Activated gamma-delta T cell treated with anti-CD3 and anti-CD28 coated beads, Interleukin-2, amount 50 U/mL, for 16 hours (primary cell): Measurements from ENCODE around the gene TLE2.
"Not testable (repeated sequence)": the region's sequence is repeated elsewhere in the genome, so short reads cannot be mapped to it uniquely, and the experiment has no call there.

Source experiments
- DNase-seq: peaks from one replicate; pipeline ENCODE4 v3.0.0-alpha.2; 2020; ENCODE audit warnings: low read depth

The TLE2 gene

DNA sequence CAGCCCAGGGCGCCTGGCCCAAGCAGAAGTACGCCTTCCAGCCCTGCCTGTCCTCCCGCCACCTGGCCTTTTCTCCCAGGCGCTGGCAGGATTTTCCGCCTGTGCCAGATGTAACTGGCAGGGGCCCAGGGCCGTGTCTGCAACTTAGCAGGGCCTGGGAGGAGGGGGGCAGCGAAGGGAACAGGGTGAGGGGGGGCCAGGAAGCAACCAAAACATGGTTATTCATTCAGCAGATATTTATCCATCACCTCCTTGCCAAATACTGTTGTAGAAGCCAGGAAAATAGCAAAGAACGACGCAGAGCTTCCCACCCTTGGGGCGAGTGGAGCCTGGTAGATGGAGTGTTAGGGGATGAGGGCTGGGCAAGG lies 46.1 kb downstream of the TLE2 start:
- DNase-seq = no peak

DNA sequence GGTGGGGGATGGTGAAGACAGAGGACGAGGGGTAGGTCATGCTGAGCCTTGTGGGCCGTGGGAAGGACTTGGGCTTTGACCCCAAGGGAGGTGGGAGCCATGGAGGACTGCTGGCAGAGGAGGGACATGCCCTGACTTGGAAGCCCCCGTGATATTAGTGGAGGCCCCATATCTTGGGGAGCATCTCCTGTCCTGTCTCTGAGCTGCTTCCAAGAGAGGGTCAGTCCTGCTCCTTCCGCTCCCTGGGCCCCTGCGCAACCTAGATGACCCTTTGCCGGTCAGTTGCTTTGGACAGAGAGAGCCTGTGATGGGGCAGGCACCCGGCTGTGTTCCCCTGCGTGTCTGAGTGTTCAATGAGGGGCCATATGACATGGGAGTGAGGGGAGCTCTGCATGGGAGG lies 46.5 kb downstream of the TLE2 start:
- DNase-seq = no peak

DNA sequence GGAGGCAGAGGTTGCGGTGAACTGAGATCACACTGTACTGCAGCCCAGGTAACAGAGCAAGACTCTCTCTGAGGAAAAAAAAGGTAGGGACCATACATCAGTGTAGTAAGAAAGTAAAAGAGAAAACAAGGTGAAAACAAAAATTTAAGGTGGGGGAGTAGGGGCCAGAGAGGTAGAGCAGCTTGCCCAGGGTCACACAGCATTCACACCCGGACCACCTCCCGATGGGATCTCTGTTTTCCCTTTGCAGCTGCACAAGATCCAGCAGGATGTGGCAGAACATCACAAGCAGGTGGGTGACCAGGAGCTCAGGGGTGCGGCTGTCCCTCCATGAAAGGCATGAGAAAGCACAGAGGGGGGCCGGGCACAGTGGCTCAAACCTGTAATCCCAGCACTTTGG lies 47.2 kb downstream of the TLE2 start:
- no peak for DNase-seq

DNA sequence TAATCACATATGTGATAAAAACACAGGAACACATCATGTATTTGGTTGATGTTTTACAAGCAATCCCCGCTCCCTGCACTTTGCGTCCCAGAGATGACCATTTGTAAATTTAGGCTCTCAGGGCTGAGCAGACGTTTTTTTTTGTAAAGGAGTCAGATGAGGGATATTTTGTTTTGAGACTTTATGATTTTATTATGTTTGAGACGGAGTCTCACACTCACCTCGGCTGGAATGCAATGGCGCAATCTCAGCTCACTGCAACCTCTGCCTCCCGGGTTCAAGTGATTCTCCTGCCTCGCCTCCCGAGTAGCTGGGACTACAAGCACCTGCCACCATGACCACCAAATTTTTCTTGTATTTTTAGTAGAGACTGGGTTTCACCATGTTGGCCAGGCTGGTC lies 50.3 kb downstream of the TLE2 start:
- no peak for DNase-seq

DNA sequence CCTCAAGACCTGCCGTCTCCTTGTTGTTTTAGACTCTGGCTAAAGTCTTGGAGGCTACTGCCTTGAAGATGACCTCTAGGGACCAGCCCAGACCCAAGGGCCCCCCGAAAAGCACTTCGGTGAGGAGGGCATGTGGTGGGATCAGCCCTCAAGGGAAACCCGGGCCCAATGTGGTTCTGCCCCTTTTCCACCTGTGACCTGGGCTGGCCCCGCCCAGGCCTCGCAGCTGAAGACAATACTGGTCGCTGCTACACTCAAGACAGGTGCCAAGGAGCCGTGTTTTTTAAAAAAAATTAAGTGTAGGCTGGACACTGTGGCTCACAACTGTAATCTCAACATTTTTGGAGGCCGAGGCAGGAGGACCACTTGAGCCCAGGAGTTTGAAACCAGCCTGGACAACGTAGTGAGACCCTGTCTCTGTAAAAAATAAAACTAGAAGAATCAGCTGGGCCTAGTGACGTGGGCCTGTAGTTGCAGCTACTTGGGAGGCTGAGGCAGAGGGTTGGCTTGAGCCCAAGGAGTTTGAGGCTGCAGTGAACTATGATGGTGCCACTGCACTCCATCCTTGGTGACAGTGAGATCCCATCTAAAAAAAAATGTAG lies 50.8 kb downstream of the TLE2 start:
- no peak for DNase-seq

DNA sequence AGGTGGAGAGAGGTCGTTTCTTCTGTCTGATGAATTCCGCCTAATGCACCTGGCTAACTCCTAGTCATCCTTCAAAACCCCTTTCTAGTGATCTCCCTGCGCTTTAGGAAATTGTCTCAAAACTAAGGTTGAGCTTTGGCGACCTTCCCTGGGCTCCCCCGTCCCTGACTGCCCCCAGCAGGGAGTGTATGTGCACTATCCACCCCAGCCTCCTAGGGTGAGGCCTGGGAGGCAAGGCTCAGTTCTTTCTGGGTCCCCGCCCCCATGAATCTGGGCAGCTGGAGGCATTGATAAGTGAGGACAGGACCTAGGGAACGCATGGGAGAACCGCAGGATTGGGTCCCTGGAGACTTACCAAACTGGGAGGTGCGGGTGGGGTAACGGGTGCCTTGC lies 51.3 kb downstream of the TLE2 start:
- DNase-seq = no peak

DNA sequence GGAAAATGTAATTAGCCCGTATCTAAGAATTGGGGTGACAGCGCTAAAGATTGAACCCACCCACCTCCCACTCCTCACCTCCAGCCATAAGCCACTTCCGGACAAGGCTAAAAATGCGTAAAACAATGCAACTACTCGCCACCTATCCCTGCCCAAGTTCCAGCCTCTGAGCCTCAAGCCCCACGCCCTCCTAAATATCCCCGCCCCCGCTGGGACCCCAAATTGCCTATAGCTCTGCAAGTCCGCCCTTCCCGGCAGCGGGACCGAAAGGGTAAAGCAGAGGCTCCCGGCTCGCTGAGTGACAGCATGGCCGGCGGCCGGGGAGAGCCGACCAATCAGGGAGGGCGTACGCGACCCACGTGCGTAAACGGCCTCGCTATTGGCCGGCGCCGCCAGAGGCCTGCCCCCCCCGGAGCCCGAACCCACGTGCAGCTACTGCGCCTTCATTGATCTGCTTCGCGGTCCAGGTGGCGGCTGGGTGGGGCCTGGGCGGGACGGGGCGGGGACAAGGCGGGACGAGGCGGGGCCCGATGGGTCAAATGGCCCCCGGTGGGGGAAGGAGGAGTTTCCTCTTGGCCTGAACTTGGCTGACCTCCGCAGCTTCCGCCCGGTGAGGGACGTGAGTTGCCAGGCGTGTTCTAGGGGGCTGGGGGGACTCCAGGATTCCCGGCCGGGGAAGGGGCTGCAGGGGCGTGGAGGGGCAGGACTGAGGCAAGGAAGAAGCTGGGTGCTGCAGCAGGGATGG lies 51.9 kb downstream of the TLE2 start, which contains the start of gene TLE6:
Gene TLE6, plus strand, starts transcription at position 564 of the 745 bp plus-strand sequence. CDS start 670 bp downstream, outside the sequence.
- DNase-seq = peak; percentile 87

DNA sequence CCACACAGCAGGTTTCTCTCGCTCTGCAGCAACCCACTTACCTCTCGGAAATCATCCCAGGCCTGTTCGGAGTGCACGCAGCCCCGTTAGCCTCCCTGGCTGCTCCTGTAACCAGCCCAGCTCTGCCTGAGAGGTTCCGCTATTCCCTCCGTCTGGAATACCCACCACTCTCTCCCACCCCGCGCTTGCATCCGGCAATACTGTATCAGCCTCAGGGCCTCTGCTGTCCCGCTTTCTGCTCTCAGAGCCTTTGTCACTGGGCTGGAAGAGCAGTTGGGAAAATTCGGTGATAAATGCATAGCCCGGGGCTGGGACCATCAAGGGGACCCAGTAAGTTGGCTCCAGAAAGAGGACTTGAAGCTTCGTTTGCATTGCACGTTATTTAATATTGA lies 52.5 kb downstream of the TLE2 start:
- no peak for DNase-seq

DNA sequence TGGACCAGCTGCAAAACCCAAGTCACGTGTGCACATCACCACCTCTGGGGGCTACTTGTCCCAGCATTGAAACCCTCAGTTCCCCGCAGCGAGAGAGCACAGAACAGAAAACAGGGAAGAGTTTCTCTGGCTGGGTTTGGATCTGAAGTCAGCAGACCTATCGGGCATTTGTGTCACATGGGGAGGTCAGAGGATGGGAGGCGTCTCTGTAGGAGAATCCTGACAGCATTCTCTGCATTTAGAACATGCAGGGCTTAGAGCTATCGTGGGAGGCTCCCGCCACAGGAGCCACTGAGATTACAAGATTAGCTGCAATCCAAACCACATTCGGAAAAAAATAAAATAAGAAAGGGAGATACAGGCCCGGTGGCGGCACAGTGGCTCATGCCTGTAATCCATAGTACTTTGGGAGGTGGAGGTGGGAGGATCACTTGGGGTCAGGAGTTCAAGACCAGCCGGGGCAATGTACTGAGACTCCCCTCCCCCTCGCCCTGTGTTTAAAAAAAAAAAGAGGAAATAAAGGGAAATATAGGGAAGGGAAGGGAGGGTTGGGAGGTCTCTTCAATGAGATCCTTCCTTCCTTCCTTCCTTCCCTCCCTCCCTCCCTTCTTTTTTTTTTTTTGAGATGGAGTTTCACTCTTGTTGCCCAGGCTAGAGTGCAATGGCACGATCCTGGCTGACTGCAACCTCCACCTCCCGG lies 54.6 kb downstream of the TLE2 start:
- DNase-seq = no peak

DNA sequence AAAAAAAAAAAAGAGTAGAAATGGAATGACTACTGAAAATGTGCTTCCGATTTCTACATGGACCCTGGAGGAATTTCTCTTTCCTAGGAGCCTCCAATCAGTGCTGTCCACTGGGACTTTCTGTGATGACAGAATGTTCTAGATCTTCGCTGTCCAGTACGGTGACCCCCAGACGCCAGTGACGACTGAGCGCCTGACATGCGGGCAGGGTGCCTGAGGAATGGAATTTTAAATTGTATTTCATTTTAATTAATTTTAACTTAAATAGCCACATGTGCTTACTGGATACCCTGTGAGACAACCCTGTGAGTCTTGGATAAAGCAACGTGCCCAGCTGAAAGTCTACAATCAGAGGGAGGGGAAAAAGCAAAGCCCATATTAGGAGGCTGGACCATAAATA lies 55.9 kb downstream of the TLE2 start:
- no peak for DNase-seq

DNA sequence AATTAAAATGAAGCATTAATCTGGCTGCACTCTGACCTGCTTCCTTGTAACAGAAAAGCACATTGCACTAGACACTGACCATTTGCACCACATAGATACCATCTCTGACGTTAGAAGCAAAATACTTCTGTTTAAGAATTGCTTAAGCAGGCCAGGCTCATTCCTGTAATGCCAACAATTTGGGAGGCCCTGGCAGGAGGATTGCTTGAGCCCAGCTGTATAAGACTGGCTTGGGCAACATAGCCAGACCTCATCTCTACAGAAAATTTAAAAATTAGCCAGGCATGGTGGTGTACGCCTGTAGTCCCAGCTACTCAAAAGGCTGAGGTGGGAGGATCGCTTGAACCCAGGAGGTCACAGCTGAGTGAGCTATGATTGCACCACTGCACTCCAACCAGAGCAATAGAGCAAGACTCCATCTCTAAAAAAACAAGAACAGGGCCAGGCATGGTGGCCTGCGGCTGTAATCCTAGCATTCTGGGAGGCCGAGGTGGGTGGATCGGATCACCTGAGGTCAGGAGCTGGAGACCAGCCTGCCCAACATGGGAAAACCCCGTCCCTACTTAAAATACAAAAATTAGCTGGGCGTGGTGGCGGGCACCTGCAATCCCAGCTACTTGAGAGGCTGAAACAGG lies 58.8 kb downstream of the TLE2 start:
- no peak for DNase-seq

DNA sequence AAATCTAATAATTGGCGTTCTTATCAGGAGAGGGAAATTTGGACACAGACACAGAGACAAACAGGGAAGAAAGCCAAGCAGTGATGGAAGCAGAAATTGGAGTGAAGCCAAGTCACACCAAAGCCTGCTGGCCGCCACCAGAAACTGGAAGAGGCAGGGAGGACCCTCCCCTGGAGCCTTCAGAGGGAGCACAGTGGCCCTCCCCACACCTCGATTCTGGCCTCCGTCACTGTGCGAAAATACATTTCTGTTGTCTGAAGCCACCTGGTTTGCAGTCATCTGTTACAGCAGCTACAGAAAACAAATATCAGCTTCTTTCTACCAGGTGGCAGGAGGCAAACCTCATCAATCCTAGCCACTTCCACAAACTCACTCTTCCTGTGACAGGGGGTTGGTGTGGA lies 60.0 kb downstream of the TLE2 start:
- no peak for DNase-seq

DNA sequence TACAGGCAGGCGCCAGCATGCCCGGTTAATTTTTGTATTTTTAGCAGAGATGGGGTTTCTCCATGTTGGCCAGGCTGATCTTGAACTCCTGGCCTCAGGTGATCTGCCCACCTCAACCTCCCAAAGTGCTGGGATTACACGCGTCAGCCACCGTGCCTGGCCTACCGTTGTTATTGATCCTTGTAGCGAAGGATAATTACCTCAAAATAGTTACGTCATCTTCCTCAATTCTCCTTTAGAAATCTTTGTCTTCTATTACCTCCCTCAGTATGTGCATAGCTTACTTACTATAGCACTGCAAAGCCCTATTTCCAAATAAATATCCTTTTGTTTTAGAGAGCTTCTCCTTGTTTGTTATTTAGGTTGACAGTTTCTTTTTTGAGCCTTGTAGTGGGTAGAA lies 61.1 kb downstream of the TLE2 start:
- DNase-seq = no peak

DNA sequence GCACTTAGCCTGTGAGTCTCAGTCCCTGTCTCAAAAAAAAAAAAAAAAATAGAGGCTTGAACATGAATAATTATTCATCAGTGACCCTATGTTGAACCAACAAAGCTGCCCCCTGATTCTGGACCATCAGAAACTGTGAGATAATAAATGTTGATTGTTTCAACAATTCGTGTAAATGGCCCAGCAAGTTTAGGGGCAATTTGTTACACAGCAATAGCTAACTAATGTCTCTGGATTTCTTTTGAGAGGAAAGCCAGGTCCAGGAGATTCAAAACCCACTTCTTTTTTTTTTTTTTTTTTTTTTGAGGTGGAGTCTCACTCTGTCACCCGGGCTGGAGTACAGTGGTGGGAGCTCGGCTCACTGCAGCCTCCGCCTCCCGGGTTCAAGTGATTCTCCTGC lies 64.2 kb downstream of the TLE2 start:
- no peak for DNase-seq

DNA sequence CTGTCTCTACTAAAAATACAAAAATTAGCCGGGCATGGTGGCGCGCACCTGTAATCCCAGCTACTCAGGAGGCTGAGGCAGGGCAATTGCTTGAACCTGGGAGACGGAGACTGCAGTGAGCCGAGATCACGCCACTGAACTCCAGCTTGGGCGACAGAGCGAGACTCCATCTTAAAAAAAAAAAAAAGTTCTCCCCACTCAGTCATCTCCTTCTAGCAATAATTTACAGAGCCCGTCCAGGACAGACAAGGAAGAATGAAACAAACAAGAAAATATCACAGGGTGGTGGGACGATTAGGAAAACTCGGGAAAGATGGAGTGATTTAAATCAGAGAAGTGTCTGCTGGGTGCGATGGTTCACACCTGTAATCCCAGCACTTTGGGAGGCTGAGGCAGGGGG lies 65.4 kb downstream of the TLE2 start:
- DNase-seq = not testable (repeated sequence)

DNA sequence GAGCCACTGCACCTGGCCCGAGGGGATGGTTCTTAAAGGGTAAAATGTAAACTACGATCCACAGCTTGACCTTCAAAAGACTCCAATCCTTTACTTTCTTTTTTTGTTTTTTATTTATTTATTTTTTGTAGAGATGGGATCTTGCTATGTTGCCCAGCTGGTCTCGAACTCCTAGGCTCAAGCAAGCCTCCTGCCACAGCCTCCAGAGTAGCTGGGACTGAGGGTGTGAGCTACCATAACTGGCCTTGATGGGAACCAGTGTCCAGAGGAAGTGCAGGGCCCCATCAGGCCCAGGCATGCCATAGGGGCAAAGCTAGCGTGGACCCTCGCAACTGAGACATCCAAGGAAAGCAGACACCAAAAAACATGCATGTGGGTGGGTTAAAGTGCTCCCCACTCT lies 66.0 kb downstream of the TLE2 start:
- no peak for DNase-seq

DNA sequence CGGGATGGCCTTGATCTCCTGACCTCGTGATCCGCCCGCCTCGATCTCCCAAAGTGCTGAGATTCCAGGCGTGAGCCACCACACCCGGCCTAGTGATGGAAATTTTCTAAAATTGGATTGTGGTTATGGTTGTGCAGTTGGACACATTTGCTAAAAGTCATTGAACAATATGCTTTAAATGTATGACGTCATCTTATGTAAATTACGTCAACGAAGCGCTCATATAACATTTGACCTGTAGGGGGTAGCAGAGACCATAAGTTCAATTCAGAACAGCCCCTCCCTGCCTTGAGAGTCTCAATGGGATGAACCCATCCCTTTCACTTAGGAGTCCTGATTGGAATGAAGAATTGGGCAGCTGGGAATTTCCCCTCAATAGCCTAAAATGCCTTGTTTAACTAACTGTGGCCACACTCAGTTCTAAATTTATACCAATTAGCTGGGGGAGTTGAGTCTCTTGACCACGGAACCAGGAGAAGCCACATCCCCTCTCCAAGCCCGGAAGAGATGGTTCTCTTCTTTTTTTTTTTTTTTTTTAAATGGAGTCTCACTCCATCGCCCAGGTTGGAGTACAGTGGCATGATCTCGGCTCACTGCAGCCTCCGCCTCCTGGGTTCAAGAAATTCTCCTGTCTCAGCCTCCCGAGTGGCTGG lies 66.9 kb downstream of the TLE2 start:
- DNase-seq = peak; percentile 30

DNA sequence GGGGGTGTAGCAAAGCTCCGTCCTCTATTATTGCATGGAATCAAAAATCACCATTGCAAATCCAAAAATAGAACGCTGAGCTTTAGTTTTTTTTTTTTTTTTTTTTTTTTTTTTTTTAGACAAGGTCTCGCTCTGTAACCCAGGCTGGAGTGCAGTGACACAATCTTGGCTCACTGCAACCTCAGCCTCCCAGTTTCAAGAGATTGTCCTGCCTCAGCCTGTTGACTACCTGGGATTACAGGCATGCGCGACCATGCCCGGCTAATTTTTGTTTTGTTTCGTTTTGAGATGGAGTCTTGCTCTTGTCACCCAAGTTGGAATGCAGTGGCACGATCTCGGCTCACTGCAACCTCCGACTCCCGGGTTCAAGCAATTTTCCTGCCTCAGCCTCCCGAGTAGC lies 69.0 kb downstream of the TLE2 start:
- DNase-seq = no peak

DNA sequence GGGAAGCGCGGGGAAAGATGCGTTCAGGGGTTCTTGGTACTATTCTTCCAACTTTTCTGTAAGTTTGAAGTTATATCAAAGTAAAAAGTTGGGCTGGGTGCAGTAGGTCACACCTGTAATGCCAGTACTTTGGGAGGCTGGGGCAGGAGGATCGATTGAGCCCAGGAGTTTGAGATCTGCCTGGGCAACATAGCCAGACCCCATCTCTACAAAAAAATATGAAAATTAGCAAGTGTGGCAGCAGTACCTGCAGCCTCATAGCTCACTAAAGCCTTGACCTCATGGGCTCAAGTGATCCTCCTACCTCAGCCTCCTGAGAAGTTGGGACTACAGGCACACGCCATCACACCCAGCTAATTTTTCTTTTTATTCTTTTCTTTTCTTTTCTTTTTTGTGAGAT lies 71.9 kb downstream of the TLE2 start:
- no peak for DNase-seq

DNA sequence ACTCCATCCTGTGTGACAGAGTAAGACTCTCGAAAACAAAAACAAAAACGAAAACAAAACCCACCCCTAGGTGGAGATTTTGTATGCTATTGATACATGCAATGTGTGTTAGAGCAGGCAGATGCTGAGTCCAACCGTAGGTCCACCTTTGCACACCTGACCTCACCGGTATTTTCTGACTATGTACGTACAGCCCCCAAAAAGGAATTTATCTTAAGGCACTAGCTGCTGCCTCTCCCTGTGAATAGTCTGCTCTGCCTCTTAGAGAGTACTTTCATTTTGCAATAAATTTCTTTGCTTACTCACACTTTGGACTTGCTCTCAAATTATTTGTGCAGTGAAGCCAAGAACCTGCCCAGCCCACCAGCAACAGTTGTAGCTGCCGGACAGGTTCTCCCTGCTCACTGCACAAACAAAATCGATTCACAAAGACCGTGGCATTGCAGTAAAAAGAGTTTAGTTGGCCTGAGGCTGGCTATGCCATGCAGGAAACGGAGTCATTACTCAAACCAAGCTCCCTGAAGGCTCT lies 76.1 kb downstream of the TLE2 start:
- DNase-seq = no peak

DNA sequence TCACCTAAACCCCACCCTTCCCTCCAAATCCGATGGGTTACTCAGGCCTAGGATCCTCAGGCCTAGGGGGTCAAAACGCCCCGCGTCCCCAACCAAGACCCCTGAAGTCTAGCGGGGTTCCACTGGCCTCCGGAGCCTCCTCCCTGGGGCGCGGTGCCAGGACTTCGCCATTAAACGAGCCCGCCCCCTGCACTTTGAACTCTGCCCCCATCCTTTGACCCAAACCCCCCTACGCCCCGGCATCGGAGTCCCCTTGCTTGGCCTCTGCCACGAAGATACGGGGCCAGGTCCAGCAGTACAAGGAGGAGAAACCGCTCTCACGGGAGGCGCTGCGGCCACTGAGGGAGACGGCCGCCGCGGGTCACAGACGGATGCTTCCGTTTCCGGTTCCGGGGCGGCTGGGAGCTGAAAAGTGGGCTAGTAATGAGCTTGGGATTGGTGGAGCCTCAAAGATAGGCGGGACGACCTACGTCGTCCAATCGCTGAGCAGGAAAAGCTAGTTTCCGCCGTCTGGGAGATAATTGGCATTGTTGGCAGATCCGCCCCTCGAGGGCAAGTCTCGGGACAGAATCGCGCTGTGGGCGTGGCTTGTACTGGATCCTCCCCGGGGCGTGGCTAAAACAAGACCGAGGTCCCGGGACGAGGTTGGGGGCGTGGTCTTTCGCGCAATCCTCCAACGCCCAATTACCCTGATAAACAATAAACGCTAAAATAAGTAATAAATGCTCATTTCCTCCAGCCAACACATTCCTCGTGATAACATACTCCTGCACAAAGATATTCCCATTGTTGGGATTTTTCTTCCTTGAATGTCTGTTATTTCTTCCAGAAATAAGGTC lies 78.6 kb downstream of the TLE2 start:
- peak; percentile 100 for DNase-seq
